ENCODE data around the gene CCDC9B. TPM values are rescaled to one million over a fixed set of nuclear protein-coding genes. Genes with fewer than 3 reads are reported as not detected.

Gene CCDC9B
- total RNA-seq, 2 donors from 2014 or later = 9.0 to 29.7 TPM

DNA sequence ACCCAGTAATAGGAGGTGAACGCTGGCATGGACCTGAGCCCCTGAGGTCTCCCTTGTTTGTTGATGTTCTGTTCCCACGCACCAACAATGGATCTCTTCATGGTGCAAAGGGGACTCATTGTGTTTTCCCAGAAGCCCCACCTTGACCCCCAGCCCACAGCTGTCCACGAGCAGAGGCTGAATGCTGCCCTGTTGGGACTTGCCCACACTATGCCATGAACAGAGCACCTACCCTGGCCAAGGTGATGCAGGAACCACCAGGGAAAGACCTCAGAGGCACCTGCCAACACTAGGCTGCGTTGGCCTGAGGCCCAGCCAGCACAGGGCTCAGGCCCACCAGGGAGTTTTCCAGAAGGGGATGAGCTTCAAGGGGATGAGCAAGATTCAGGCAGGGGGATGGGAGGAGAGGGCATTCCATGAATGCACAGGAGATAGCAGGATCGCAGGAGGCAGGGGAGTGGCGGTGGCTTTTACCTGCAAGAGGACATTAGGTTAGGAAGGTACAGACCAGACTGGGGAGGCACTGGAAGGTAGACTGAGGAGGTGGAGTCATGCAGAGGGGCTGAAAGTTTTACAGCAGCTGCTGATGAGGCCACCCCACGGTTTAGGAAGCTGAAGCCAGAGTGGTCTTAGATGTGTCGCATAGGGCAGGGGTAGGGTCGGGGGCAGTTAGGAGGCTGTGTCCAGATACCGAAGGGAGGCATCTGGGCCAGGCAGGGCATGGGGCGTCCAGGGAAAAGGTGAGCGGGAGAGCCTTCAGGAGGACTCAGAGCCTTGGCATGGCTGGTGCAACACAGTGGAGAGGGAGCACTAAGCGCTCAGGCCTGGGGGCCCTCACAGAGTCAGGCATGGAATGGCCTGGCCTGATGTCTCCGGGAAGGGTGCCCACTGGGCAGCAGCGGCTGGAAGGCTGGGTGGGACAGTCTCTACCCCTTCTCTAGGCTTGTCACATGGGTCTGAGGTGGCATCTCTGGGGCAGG, 6.1 kb upstream of the CCDC9B start:
- no peak overlapping the region for H3K4me3 ChIP-seq
- H3K9me3 ChIP-seq = no peaks in the 10 kb centered on the region
- intact Hi-C loops (cut with DNase I) = no loop called here
- TF ChIP-seq POLR2AphosphoS5 (IDR thresholded peaks at IDR 0.05) (no peak), CTCF (IDR thresholded peaks at IDR 0.05) (no peak), POLR2A (IDR thresholded peaks at IDR 0.05) (no peak)
- H3K27me3 ChIP-seq (replicated peaks; ENCODE audit: insufficient read depth) = no peaks in the 10 kb centered on the region
- no peak overlapping the region for H3K27ac ChIP-seq
- H3K36me3 ChIP-seq = no peaks in the 10 kb centered on the region
- WGBS = 78% methylated on average over 15 of the region's 15 CpGs
- no peak for DNase-seq (ENCODE audit: low spot score)
- no peaks in the 10 kb centered on the region for H3K4me1 ChIP-seq (replicated peaks)

GRCh38 chr15:40345867-40346578, 5.3 kb upstream of the CCDC9B start:
- WGBS = 87% methylated on average over 6 of the region's 6 CpGs
- no peak overlapping the region for H3K4me3 ChIP-seq
- H3K27ac ChIP-seq = no peak overlapping the region
- no peak for DNase-seq (ENCODE audit: low spot score)
- H3K9me3 ChIP-seq = no peaks in the 10 kb centered on the region
- H3K27me3 ChIP-seq (replicated peaks; ENCODE audit: insufficient read depth) = no peaks in the 10 kb centered on the region
- TF ChIP-seq CTCF (IDR thresholded peaks at IDR 0.05) = no peak
- TF ChIP-seq POLR2A (IDR thresholded peaks at IDR 0.05) = no peak
- no peak for TF ChIP-seq POLR2AphosphoS5 (IDR thresholded peaks at IDR 0.05)
- intact Hi-C loops (cut with DNase I) = no loop called here
- H3K36me3 ChIP-seq = no peaks in the 10 kb centered on the region
- peaks cover 3% of the 10 kb centered on the region for H3K4me1 ChIP-seq (replicated peaks)

- Histone ChIP-seq H3K27me3 (replicated peaks; ENCODE audit: insufficient read depth) (no peaks in the 10 kb centered on the region), H3K4me1 (replicated peaks) (peaks cover 8% of the 10 kb centered on the region), H3K36me3 (no peaks in the 10 kb centered on the region), H3K9me3 (no peaks in the 10 kb centered on the region), H3K27ac (no peak overlapping the region), H3K4me3 (no peak overlapping the region)
- DNase-seq (ENCODE audit: low spot score) = no peak
- 71% methylated on average over 10 of the region's 10 CpGs for WGBS
- intact Hi-C loops (cut with DNase I) = no loop called here
- TF ChIP-seq CTCF (IDR thresholded peaks at IDR 0.05) = no peak
- TF ChIP-seq POLR2A (IDR thresholded peaks at IDR 0.05) = no peak
- no peak for TF ChIP-seq POLR2AphosphoS5 (IDR thresholded peaks at IDR 0.05)
These were observed 4.6 kb upstream of the CCDC9B start for GRCh38 chr15:40345225-40345866.

DNA sequence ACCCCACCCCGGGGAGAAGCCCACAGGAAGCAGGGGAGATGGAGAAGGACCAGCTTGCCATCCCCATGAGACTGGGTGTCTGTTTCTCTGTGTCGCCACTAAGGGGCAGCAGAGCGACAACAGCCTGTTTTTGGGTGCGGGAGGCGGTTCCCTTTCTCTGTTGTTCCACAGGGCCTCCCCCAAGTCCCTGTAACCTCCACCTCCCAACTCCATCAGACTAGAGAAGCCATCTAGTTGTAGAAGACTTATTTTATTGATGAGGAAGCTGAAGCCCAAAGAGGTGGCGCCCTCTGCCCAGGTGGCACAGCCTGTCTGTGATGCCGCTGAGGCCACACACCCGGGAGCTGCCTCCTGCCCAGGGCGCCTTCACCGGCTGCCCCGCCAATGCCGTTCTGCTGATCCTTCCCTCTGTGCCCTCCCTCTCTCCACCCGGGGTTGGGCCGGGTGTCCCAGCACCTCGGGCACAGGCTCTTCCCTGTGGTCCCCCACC, 3.9 kb upstream of the CCDC9B start:
- Histone ChIP-seq H3K27me3 (replicated peaks; ENCODE audit: insufficient read depth) (no peaks in the 10 kb centered on the region), H3K4me3 (no peak overlapping the region), H3K27ac (no peak overlapping the region), H3K4me1 (replicated peaks) (peaks cover 15% of the 10 kb centered on the region), H3K36me3 (no peaks in the 10 kb centered on the region), H3K9me3 (no peaks in the 10 kb centered on the region)
- 35% methylated on average over 15 of the region's 15 CpGs for WGBS
- no peak for TF ChIP-seq POLR2AphosphoS5 (IDR thresholded peaks at IDR 0.05)
- TF ChIP-seq POLR2A (IDR thresholded peaks at IDR 0.05) = no peak
- peak in 3 of 4 experiments; percentile 62 to 75 (median 67) for TF ChIP-seq CTCF (IDR thresholded peaks at IDR 0.05)
- intact Hi-C loops (cut with DNase I) = loop anchor here (5.0 kb wide), 1 partner anchor 63 kb away; the partner anchor contains the start of gene IVD
- no peak for DNase-seq (ENCODE audit: low spot score)

All from prostate gland (tissue), 2 donors.